ENCODE results near the gene MAPKAPK3.

DNA sequence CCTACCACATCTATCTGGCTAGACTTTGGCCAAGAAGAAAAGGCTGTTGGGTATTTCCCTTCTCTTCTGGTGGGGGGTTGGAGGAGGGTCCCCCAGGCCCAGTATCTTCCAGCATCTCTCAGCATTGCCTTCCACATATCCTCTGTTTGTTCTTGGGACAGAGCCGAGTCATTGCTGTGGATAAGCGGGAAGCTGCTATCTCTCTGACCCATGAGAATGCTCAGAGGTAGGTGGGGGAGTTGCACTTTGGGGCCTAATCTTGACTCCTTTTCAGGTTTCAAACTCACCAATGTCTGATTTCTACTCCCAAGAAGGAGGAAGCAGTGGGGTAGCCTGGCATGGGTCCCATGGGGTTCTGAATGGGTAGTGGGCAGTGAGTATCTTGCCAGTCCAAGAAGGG is 39.6 kb upstream of the MAPKAPK3 start:
- TF ChIP-seq EZH2 (IDR thresholded peaks at IDR 0.05; ENCODE audit: borderline replicate concordance) = no peak
- TF ChIP-seq CTCF (IDR thresholded peaks at IDR 0.05; ENCODE audit: poor library complexity) = no peak

Data from hepatocyte (in vitro differentiated cells).